ENCODE results near the gene MYBL2. TPM values are rescaled to one million over a fixed set of nuclear protein-coding genes. Genes with fewer than 3 reads are reported as not detected.

MYBL2 gene
- total RNA-seq, 1 experiment from 2014 or later = 159 TPM

DNA sequence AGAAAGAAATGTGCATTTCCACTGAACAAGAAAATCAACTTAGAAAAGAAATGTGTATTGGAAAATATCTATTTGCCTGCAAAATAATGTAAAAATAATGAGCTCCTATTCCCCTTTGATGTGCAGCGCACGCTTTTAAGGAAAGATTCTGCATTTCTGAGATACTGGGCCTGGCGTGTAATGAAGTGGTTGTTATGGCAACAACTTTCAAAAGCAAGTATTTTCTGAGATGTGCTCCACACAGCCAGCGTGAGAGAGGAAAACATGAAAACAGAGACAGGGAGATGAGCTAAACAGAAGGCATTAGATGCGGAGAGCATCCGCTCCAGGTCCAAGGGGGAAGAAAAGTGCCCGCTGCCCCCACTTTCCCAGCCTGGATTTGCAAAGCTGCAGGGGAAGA is 99.0 kb downstream of the MYBL2 start:
- H3K4me1 Mint-ChIP-seq = peaks cover 6 to 12% of the 10 kb centered on the region in 2 experiments
- Histone ChIP-seq H3K14ac (ENCODE audit: insufficient read depth, low read length) (no peak overlapping the region), H3K9ac (ENCODE audit: extremely low read depth, insufficient read length, low read length) (no peak overlapping the region), H3K4ac (ENCODE audit: low read depth, low read length) (no peak overlapping the region), H2BK12ac (ENCODE audit: insufficient read length, low read depth, low read length) (no peak overlapping the region), H3K56ac (ENCODE audit: insufficient read length, low read depth, low read length) (no peak overlapping the region), H3K27ac (ENCODE audit: insufficient read length, low read depth, low read length) (no peak overlapping the region), H2BK120ac (ENCODE audit: low read depth, low read length, poor library complexity, severe bottlenecking) (no peak overlapping the region), H2BK15ac (ENCODE audit: low read depth, low read length) (no peak overlapping the region), H4K8ac (replicated peaks; ENCODE audit: insufficient read length, low read depth, low read length) (no peak overlapping the region), H3K27me3 (ENCODE audit: insufficient read depth, low read length) (no peaks in the 10 kb centered on the region), H3T11ph (ENCODE audit: low read length) (no peak overlapping the region), H3K4me2 (ENCODE audit: insufficient read depth, insufficient read length, low read length) (no peak overlapping the region), H4K91ac (ENCODE audit: insufficient read length, low read depth, low read length) (no peak overlapping the region), H3K4me1 (ENCODE audit: insufficient read depth, low read length) (no peaks in the 10 kb centered on the region; the same call in 1 of the 2 replicates), H3K23me2 (ENCODE audit: insufficient read length, low read depth, low read length, poor library complexity, severe bottlenecking) (no peaks in the 10 kb centered on the region), H3K23ac (ENCODE audit: insufficient read length, low read depth, low read length) (no peak overlapping the region), H4K5ac (ENCODE audit: insufficient read length, low read depth, low read length) (no peak overlapping the region), H3K18ac (ENCODE audit: insufficient read length, low read depth, low read length) (no peak overlapping the region), H2BK5ac (ENCODE audit: insufficient read length, low read length) (no peak overlapping the region), H4K20me1 (ENCODE audit: control insufficient read depth, insufficient read depth, insufficient read length) (no peaks in the 10 kb centered on the region), H2AK5ac (ENCODE audit: insufficient read length, low read length) (no peak overlapping the region), H3K79me2 (ENCODE audit: insufficient read depth, low read length) (no peaks in the 10 kb centered on the region; the same call in 1 of the 2 replicates), H2BK20ac (ENCODE audit: low read depth, low read length, poor library complexity, severe bottlenecking) (no peak overlapping the region), H3K79me1 (ENCODE audit: insufficient read depth, low read depth, low read length, poor library complexity, severe bottlenecking) (no peaks in the 10 kb centered on the region), H2AFZ (ENCODE audit: low read length) (no peak overlapping the region), H3K9me3 (ENCODE audit: control insufficient read depth, low read depth, low read length) (no peaks in the 10 kb centered on the region)
- TF ChIP-seq, protein P1, sequence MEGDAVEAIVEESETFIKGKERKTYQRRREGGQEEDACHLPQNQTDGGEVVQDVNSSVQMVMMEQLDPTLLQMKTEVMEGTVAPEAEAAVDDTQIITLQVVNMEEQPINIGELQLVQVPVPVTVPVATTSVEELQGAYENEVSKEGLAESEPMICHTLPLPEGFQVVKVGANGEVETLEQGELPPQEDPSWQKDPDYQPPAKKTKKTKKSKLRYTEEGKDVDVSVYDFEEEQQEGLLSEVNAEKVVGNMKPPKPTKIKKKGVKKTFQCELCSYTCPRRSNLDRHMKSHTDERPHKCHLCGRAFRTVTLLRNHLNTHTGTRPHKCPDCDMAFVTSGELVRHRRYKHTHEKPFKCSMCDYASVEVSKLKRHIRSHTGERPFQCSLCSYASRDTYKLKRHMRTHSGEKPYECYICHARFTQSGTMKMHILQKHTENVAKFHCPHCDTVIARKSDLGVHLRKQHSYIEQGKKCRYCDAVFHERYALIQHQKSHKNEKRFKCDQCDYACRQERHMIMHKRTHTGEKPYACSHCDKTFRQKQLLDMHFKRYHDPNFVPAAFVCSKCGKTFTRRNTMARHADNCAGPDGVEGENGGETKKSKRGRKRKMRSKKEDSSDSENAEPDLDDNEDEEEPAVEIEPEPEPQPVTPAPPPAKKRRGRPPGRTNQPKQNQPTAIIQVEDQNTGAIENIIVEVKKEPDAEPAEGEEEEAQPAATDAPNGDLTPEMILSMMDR (conservative IDR thresholded peaks at IDR 0.05) = no peak
- H3K9me3 Mint-ChIP-seq = no peaks in the 10 kb centered on the region
- WGBS (ENCODE audit: extremely low coverage, insufficient read length, low lambda C conversion rate) = no CpG with 5 or more reads among the region's 7 CpGs
- DNase-seq = no peak
- no peaks in the 10 kb centered on the region for H3K36me3 Mint-ChIP-seq (ENCODE audit: insufficient read depth in 1 of 3, low read depth in 3 of 3)
- peaks cover 2% of the 10 kb centered on the region; the same call in 1 of the 2 replicates for H3K27me3 Mint-ChIP-seq (ENCODE audit: low read depth)
- H3K27ac Mint-ChIP-seq = no peak overlapping the region
- no peak overlapping the region for H3K4me3 Mint-ChIP-seq

Other genes with a start within 250 kb of the MYBL2 start
- 336 and 340 TPM in 2 replicates for gene SRSF6, start 209.2 kb upstream of the MYBL2 start, total RNA-seq (2021)
- gene L3MBTL1, start 159.4 kb upstream of the MYBL2 start, total RNA-seq (2021) = 17.4 and 19.9 TPM in 2 replicates
- not detected in 2 replicates for gene SGK2, start 108.1 kb upstream of the MYBL2 start, total RNA-seq (2021)
- 44.5 and 45.5 TPM in 2 replicates for gene IFT52, start 76.2 kb upstream of the MYBL2 start, total RNA-seq (2021)
- not detected in 2 replicates for gene GTSF1L, start 59.9 kb downstream of the MYBL2 start, total RNA-seq (2021)
- gene TOX2, start 247.7 kb downstream of the MYBL2 start, total RNA-seq (2021) = 1.7 and 2.0 TPM in 2 replicates

Data from H9 (cell line).